ENCODE measurements around the gene KCNAB2. TPM values are rescaled to one million over a fixed set of nuclear protein-coding genes. Genes with fewer than 3 reads are reported as not detected.

Gene KCNAB2
- total RNA-seq, 1 donor from 2014 or later, result 29.0 TPM

- DNase-seq (ENCODE audit: low spot score), result no peak
Measured at GRCh38 chr1:6144647-6145395, 99.1 kb downstream of the KCNAB2 start.

GRCh38 chr1:6145396-6145750 is 99.7 kb downstream of the KCNAB2 start:
- no peak for DNase-seq (ENCODE audit: low spot score)

GRCh38 chr1:6145864-6146410 is 100.2 kb downstream of the KCNAB2 start:
- no peak for DNase-seq (ENCODE audit: low spot score)

- no peak for DNase-seq (ENCODE audit: low spot score)
Measured at GRCh38 chr1:6148497-6149241, 103.0 kb downstream of the KCNAB2 start.

- no peak for DNase-seq (ENCODE audit: low spot score)
Measured at GRCh38 chr1:6149597-6149996, 103.9 kb downstream of the KCNAB2 start.

GRCh38 chr1:6150006-6150938 is 104.6 kb downstream of the KCNAB2 start:
- DNase-seq (ENCODE audit: low spot score), result no peak

Other genes with a start within 250 kb of the KCNAB2 start
- 37.6 TPM for gene NPHP4, start 53.5 kb upstream of the KCNAB2 start, total RNA-seq
- gene CHD5, start 134.4 kb downstream of the KCNAB2 start, total RNA-seq, result 0.13 TPM
- 264 TPM for gene RPL22, start 153.7 kb downstream of the KCNAB2 start, total RNA-seq
- gene RNF207, start 160.2 kb downstream of the KCNAB2 start, total RNA-seq, result 14.7 TPM
- gene ICMT, start 190.1 kb downstream of the KCNAB2 start, total RNA-seq, result 72.9 TPM
- gene HES3, start 198.3 kb downstream of the KCNAB2 start, total RNA-seq, result not detected
- 32.3 TPM for gene GPR153, start 215.2 kb downstream of the KCNAB2 start, total RNA-seq